ENCODE results near the gene FREM2. TPM values are rescaled to one million over a fixed set of nuclear protein-coding genes. Genes with fewer than 3 reads are reported as not detected.

FREM2 gene
- polyA plus RNA-seq, 1 of the 3 experiments (the other 2 are of a cell fraction), result not detected

DNA sequence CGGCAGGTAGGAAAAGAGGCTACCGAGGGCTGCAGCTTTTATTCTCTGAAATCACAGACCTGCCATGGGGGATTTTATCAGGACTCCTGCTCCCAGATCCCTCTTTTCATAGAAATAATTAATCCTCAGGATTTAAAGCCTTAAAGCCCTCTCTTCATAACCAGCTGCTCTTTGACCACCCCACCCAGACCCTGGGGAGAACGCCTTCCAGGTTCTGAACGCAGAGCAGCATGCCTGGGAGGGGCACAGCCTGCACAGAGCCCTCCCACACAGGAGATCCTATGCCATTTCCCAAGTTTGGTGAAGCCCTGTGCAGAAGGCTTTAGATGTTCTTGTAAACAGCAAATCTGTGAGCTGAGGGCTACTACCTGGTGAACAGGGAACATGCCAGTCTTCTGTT lies 212.7 kb downstream of the FREM2 start:
- no peak for DNase-seq
- no peaks in the 10 kb centered on the region for H3K36me3 ChIP-seq (replicated peaks in 1 of 2; ENCODE audit: control insufficient read depth in 1 of 2, insufficient read depth in 2 of 2, low read length in 1 of 2)
- no peak overlapping the region for H3K27ac ChIP-seq (ENCODE audit: low read depth in 2 of 2, low read length in 1 of 2)
- WGBS (ENCODE audit: low lambda C conversion rate), result 45% methylated on average over 4 of the region's 4 CpGs
- no peaks in the 10 kb centered on the region for H3K79me2 ChIP-seq (ENCODE audit: insufficient read depth)
- no peaks in the 10 kb centered on the region for H3F3A ChIP-seq (replicated peaks; ENCODE audit: insufficient read depth)
- no peaks in the 10 kb centered on the region for H3K27me3 ChIP-seq (ENCODE audit: insufficient read depth)
- H3K4me1 ChIP-seq (ENCODE audit: control insufficient read depth in 1 of 2, insufficient read depth in 2 of 2, low read depth in 1 of 2, low read length in 1 of 2), result no peaks in the 10 kb centered on the region
- no peak overlapping the region for H2AFZ ChIP-seq (ENCODE audit: low read depth)
- no peak overlapping the region for H3K4me2 ChIP-seq
- no peaks in the 10 kb centered on the region for H3K9me2 ChIP-seq
- no peaks in the 10 kb centered on the region for H3K9me3 ChIP-seq
- no peak overlapping the region for H3K4me3 ChIP-seq (ENCODE audit: low read depth in 2 of 2, low read length in 1 of 2)
- ChIA-PET CTCF (no interaction called here), POLR2A (no interaction called here)
- no peak for TF ChIP-seq ELF1 (IDR thresholded peaks at IDR 0.05)
- TF ChIP-seq RAD21 (IDR thresholded peaks at IDR 0.05; ENCODE audit: low read length), result no peak
- TF ChIP-seq, protein P1, sequence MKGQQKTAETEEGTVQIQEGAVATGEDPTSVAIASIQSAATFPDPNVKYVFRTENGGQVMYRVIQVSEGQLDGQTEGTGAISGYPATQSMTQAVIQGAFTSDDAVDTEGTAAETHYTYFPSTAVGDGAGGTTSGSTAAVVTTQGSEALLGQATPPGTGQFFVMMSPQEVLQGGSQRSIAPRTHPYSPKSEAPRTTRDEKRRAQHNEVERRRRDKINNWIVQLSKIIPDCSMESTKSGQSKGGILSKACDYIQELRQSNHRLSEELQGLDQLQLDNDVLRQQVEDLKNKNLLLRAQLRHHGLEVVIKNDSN (IDR thresholded peaks at IDR 0.05; ENCODE audit: borderline replicate concordance, low read depth), result no peak
- TF ChIP-seq, protein P2, sequence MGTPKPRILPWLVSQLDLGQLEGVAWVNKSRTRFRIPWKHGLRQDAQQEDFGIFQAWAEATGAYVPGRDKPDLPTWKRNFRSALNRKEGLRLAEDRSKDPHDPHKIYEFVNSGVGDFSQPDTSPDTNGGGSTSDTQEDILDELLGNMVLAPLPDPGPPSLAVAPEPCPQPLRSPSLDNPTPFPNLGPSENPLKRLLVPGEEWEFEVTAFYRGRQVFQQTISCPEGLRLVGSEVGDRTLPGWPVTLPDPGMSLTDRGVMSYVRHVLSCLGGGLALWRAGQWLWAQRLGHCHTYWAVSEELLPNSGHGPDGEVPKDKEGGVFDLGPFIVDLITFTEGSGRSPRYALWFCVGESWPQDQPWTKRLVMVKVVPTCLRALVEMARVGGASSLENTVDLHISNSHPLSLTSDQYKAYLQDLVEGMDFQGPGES (IDR thresholded peaks at IDR 0.05; ENCODE audit: low read depth, low read length), result no peak
- TF ChIP-seq EZH2phosphoT487 (IDR thresholded peaks at IDR 0.05; ENCODE audit: borderline replicate concordance, low read depth), result no peak
- no peak for TF ChIP-seq PBX3 (IDR thresholded peaks at IDR 0.05)
- no peak for TF ChIP-seq GABPA (IDR thresholded peaks at IDR 0.05; ENCODE audit: low read depth)
- TF ChIP-seq CHD2 (IDR thresholded peaks at IDR 0.05; ENCODE audit: low read length, partially characterized antibody), result no peak
- TF ChIP-seq, protein P3, sequence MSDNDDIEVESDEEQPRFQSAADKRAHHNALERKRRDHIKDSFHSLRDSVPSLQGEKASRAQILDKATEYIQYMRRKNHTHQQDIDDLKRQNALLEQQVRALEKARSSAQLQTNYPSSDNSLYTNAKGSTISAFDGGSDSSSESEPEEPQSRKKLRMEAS (IDR thresholded peaks at IDR 0.05; ENCODE audit: low read depth), result no peak
- no peak for TF ChIP-seq TCF12 (IDR thresholded peaks at IDR 0.05)
- no peaks in the 10 kb centered on the region for H4K20me1 ChIP-seq (ENCODE audit: insufficient read depth)
- no peak overlapping the region for H3K9ac ChIP-seq

GRCh38 chr13:38900188-38900587 lies 213.3 kb downstream of the FREM2 start:
- no peaks in the 10 kb centered on the region for H3K9me2 ChIP-seq
- no peaks in the 10 kb centered on the region for H3K4me1 ChIP-seq (ENCODE audit: control insufficient read depth in 1 of 2, insufficient read depth in 2 of 2, low read depth in 1 of 2, low read length in 1 of 2)
- H3F3A ChIP-seq (replicated peaks; ENCODE audit: insufficient read depth), result no peaks in the 10 kb centered on the region
- H3K36me3 ChIP-seq (replicated peaks in 1 of 2; ENCODE audit: control insufficient read depth in 1 of 2, insufficient read depth in 2 of 2, low read length in 1 of 2), result no peaks in the 10 kb centered on the region
- WGBS (ENCODE audit: low lambda C conversion rate), result 60% methylated on average over 3 of the region's 3 CpGs
- H3K27me3 ChIP-seq (ENCODE audit: insufficient read depth), result no peaks in the 10 kb centered on the region
- no peaks in the 10 kb centered on the region for H4K20me1 ChIP-seq (ENCODE audit: insufficient read depth)
- peak; percentile 13 for DNase-seq
- H3K4me3 ChIP-seq (ENCODE audit: low read depth in 2 of 2, low read length in 1 of 2), result no peak overlapping the region
- TF ChIP-seq ZBTB33 (IDR thresholded peaks at IDR 0.05; ENCODE audit: borderline replicate concordance, low read depth) (no peak), GABPA (IDR thresholded peaks at IDR 0.05; ENCODE audit: low read depth) (no peak), ELF1 (IDR thresholded peaks at IDR 0.05) (no peak), NFIC (IDR thresholded peaks at IDR 0.05; ENCODE audit: borderline replicate concordance) (no peak), SMC3 (IDR thresholded peaks at IDR 0.05; ENCODE audit: low read depth, low read length) (no peak)
- TF ChIP-seq, protein P4, sequence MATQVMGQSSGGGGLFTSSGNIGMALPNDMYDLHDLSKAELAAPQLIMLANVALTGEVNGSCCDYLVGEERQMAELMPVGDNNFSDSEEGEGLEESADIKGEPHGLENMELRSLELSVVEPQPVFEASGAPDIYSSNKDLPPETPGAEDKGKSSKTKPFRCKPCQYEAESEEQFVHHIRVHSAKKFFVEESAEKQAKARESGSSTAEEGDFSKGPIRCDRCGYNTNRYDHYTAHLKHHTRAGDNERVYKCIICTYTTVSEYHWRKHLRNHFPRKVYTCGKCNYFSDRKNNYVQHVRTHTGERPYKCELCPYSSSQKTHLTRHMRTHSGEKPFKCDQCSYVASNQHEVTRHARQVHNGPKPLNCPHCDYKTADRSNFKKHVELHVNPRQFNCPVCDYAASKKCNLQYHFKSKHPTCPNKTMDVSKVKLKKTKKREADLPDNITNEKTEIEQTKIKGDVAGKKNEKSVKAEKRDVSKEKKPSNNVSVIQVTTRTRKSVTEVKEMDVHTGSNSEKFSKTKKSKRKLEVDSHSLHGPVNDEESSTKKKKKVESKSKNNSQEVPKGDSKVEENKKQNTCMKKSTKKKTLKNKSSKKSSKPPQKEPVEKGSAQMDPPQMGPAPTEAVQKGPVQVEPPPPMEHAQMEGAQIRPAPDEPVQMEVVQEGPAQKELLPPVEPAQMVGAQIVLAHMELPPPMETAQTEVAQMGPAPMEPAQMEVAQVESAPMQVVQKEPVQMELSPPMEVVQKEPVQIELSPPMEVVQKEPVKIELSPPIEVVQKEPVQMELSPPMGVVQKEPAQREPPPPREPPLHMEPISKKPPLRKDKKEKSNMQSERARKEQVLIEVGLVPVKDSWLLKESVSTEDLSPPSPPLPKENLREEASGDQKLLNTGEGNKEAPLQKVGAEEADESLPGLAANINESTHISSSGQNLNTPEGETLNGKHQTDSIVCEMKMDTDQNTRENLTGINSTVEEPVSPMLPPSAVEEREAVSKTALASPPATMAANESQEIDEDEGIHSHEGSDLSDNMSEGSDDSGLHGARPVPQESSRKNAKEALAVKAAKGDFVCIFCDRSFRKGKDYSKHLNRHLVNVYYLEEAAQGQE (IDR thresholded peaks at IDR 0.05; ENCODE audit: low read depth, low read length), result no peak
- H2AFZ ChIP-seq (ENCODE audit: low read depth), result no peak overlapping the region
- no peak overlapping the region for H3K27ac ChIP-seq (ENCODE audit: low read depth in 2 of 2, low read length in 1 of 2)
- POLR2A ChIA-PET, result no interaction called here
- H3K79me2 ChIP-seq (ENCODE audit: insufficient read depth), result no peaks in the 10 kb centered on the region
- CTCF ChIA-PET, result no interaction called here
- no peak overlapping the region for H3K4me2 ChIP-seq
- H3K9me3 ChIP-seq, result no peaks in the 10 kb centered on the region
- no peak overlapping the region for H3K9ac ChIP-seq
